K562 (cell line): ENCODE measurements around the gene IRGQ. TPM values are rescaled to one million over a fixed set of nuclear protein-coding genes. Genes with fewer than 3 reads are reported as not detected.

Source experiments
- ADNP ChIP-seq: fragments of 200-800 bp; sonication (Bioruptor generic); IDR thresholded peaks from 2 replicates; pipeline ENCODE4 v1.6.1; 2016; ENCODE audit warnings: missing genetic modification characterization, missing compliant biosample characterization
- CBX3 ChIP-seq, 2 experiments: IDR thresholded peaks; 1 replicate in 1 of 2; 2 replicates in 1 of 2; pipeline ENCODE4 v1.6.1; 2012; ENCODE audit warnings: inconsistent platforms in 2 of 2, low read length in 2 of 2, borderline replicate concordance in 1 of 2, control low read depth in 1 of 2
- CC2D1A ChIP-seq: fragments of 450-650 bp; IDR thresholded peaks from 2 replicates; pipeline ENCODE4 v1.6.1; 2017; ENCODE audit warnings: mild to moderate bottlenecking
- CCNT2 ChIP-seq: IDR thresholded peaks from 2 replicates; pipeline ENCODE4 v1.6.1; 2011; ENCODE audit warnings: borderline replicate concordance, low read depth, mild to moderate bottlenecking, moderate library complexity, mixed read lengths, low read length; ENCODE audit not compliant: insufficient read length; ENCODE audit errors: extremely low read depth
- CEBPG ChIP-seq, 3 experiments: fragments of 200-800 bp in 1 of 3; sonication (Bioruptor generic) in 1 of 3; sonication (generic) in 1 of 3; formaldehyde crosslinking in 1 of 3; IDR thresholded peaks in 2 of 3; conservative IDR thresholded peaks in 1 of 3; 2 replicates each; pipeline versions ENCODE4 v1.6.1 to v1.8.0; 2016 to 2022; ENCODE audit warnings: missing compliant biosample characterization in 2 of 3, missing genetic modification characterization in 2 of 3, mild to moderate bottlenecking in 1 of 3, missing genetic modification reagents in 1 of 3
- CHD2 ChIP-seq: IDR thresholded peaks from 2 replicates; pipeline ENCODE4 v1.6.1; 2011; ENCODE audit warnings: low read depth, low read length
- ESRRA ChIP-seq: fragments of 450-650 bp; IDR thresholded peaks from 2 replicates; pipeline ENCODE4 v1.6.1; 2014; ENCODE audit warnings: low read depth, mild to moderate bottlenecking, moderate library complexity, borderline replicate concordance
- HDAC2 ChIP-seq: fragments of 450-650 bp; IDR thresholded peaks from 2 replicates; pipeline ENCODE4 v1.6.1; 2016; ENCODE audit warnings: mild to moderate bottlenecking
- KDM1A ChIP-seq, 2 experiments: fragments of 450-650 bp; IDR thresholded peaks; 2 replicates each; pipeline ENCODE4 v1.6.1; 2016; ENCODE audit warnings: mild to moderate bottlenecking in 2 of 2
- MECOM ChIP-seq: fragments of 250-450 bp; sonication (Bioruptor Pico); IDR thresholded peaks from 2 replicates; pipeline ENCODE4 v1.8.0; 2022; ENCODE audit warnings: inconsistent platforms
- PHB2 ChIP-seq: fragments of 450-650 bp; IDR thresholded peaks from 2 replicates; pipeline ENCODE4 v1.6.1; 2017; ENCODE audit warnings: low read depth
- RFX5 ChIP-seq: IDR thresholded peaks from 2 replicates; pipeline ENCODE4 v1.6.1; 2011; ENCODE audit warnings: low read depth, mild to moderate bottlenecking, improper control_type of control experiment, low read length
- TEAD4 ChIP-seq, 2 experiments: sonication (generic) in 1 of 2; formaldehyde crosslinking in 1 of 2; IDR thresholded peaks; 2 replicates each; pipeline versions ENCODE4 v1.6.1 to v1.8.0; 2012 to 2022; ENCODE audit warnings: borderline replicate concordance in 1 of 2, inconsistent platforms in 1 of 2, low read length in 1 of 2, mild to moderate bottlenecking in 1 of 2, missing genetic modification reagents in 1 of 2
- U2AF2 ChIP-seq: fragments of 200-400 bp; formaldehyde crosslinking; optimal IDR thresholded peaks from 2 replicates; pipeline ENCODE3; 2017; ENCODE audit warnings: low read depth, mild to moderate bottlenecking, low read length
- YBX1 ChIP-seq: fragments of 450-650 bp; IDR thresholded peaks from 2 replicates; pipeline ENCODE4 v1.7.1; 2016; ENCODE audit warnings: mild to moderate bottlenecking
- ZFP36 ChIP-seq: fragments of 150-350 bp; IDR thresholded peaks from 2 replicates; pipeline ENCODE4 v1.6.1; 2018; ENCODE audit warnings: low read length, low read depth; ENCODE audit not compliant: partially characterized antibody
- ZKSCAN3 ChIP-seq: fragments of 250-450 bp; sonication (Bioruptor Pico); IDR thresholded peaks from 2 replicates; pipeline ENCODE4 v1.4.0; 2020
- ZNF174 ChIP-seq: fragments of 250-450 bp; sonication (Bioruptor Pico); IDR thresholded peaks from 2 replicates; pipeline ENCODE4 v1.4.0; 2020; ENCODE audit warnings: mild to moderate bottlenecking
- ZNF41 ChIP-seq: fragments of 250-450 bp; sonication (Bioruptor Pico); conservative IDR thresholded peaks from 2 replicates; pipeline ENCODE4 v1.4.0; 2020; ENCODE audit warnings: mild to moderate bottlenecking
- ZNF584 ChIP-seq: fragments of 200-800 bp; sonication (Bioruptor generic); IDR thresholded peaks from 2 replicates; pipeline ENCODE4 v1.6.1; 2016; ENCODE audit warnings: low read depth, mild to moderate bottlenecking, missing genetic modification characterization, missing compliant biosample characterization
- polyA plus RNA-seq, 8 experiments: library from polyadenylated mRNA; depleted of rRNA in 4 of 8; stranded (reverse) in 5 of 8; unstranded in 3 of 8; fragments of >200 nt; fragmentation: Nextera tagmentation in 2 of 8; fragmentation: Illumina TruSeq in 1 of 8; extraction: Ambion mirVana in 2 of 8; extraction: Trizol in 1 of 8; gene quantifications; 2 replicates each; pipeline versions ENCODE4 v1.2.1 to v1.2.3, GENCODE V29; 2011 to 2014; ENCODE audit warnings: inconsistent platforms in 1 of 8, missing spikeins in 1 of 8
- total RNA-seq, 7 experiments: library from RNA; depleted of rRNA in 6 of 7; stranded (reverse); fragments of >200 nt in 6 of 7; fragmentation: Illumina TruSeq in 2 of 7; extraction: Trizol in 2 of 7; gene quantifications; 2 replicates each; pipeline versions ENCODE4 v1.2.1 to v1.2.3, GENCODE V29; 2011 to 2021; ENCODE audit warnings: low replicate concordance in 1 of 7
- TF ChIP-seq, protein P1 (sequence below), 2 experiments: IDR thresholded peaks; 2 replicates each; pipeline ENCODE4 v1.6.1; 2011; ENCODE audit warnings: borderline replicate concordance in 1 of 2, control low read depth in 1 of 2, low read depth in 1 of 2, low read length in 1 of 2, mild to moderate bottlenecking in 1 of 2, mixed read lengths in 1 of 2, moderate library complexity in 1 of 2; ENCODE audit not compliant: insufficient read depth in 1 of 2, insufficient read length in 1 of 2, poor library complexity in 1 of 2, severe bottlenecking in 1 of 2; ENCODE audit errors: extremely low read depth in 1 of 2
- TF ChIP-seq, protein P2 (sequence below): fragments of 450-650 bp; IDR thresholded peaks from 2 replicates; pipeline ENCODE4 v1.6.1; 2014; ENCODE audit warnings: low read depth, mild to moderate bottlenecking, moderate library complexity, borderline replicate concordance
- TF ChIP-seq, protein P3 (sequence below): fragments of 450-650 bp; formaldehyde crosslinking; IDR thresholded peaks from 2 replicates; pipeline ENCODE4 v1.4.0; 2020; ENCODE audit warnings: mild to moderate bottlenecking

IRGQ gene
- total and polyA plus RNA-seq, 9 of the 15 experiments (the other 6 are each of a cell fraction or from before 2014, with no cell fraction given): 3.5 to 19.2 (median 7.9) TPM

DNA sequence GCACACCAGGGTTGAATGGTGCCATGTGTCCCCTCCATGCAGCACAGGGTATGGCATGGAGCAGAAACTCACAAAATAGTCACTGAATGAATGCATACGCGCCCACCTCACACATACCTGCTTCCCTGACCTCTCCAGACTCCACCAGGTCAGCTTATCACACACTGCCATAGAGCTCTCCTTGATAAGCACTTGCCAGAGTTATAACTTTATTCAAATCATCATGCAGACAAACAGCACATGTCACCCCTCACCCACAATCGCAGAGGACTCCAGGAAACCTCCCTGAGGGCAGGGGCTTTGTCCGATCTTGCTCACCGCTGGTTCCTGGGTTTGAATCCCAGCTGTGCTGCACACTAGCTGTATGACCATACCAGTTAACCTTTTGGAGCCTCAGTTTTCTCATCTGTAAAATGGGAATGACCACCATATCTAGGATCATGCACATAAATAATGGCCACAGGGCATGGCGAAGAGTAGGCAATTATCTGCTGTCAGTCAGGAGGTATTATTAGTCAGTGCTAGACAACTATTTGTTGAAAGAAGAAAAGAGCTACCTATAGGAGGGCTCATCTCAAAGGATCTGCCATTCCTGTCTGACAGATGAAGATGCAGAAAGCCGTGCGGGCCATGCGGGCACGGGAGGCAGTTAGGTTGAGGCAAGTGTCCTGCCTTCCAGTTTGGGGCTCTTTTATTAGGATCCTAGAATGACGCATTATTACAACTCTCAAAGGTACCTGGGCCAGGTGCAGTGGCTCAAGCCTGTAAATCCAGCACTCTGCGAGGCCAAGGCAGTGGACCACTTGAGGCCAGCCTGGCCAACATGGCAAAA is 34.6 kb downstream of the IRGQ start (continued):
- TF ChIP-seq, protein P1, sequence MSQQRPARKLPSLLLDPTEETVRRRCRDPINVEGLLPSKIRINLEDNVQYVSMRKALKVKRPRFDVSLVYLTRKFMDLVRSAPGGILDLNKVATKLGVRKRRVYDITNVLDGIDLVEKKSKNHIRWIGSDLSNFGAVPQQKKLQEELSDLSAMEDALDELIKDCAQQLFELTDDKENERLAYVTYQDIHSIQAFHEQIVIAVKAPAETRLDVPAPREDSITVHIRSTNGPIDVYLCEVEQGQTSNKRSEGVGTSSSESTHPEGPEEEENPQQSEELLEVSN (IDR thresholded peaks at IDR 0.05; ENCODE audit: borderline replicate concordance in 1 of 2, extremely low read depth in 1 of 2, insufficient read depth in 1 of 2, insufficient read length in 1 of 2, low read depth in 1 of 2, low read length in 1 of 2, poor library complexity in 1 of 2, severe bottlenecking in 1 of 2): no peak
- TF ChIP-seq CEBPG (CRISPR knock-in tag; IDR thresholded peaks at IDR 0.05) (no peak), CEBPG (tag; conservative IDR thresholded peaks at IDR 0.05 in 1 of 2, IDR thresholded peaks at IDR 0.05 in 1 of 2) (no peak), ESRRA (peak; percentile 83), TEAD4 (IDR thresholded peaks at IDR 0.05; ENCODE audit: low read length) (no peak), TEAD4 (CRISPR knock-in tag; IDR thresholded peaks at IDR 0.05; ENCODE audit: borderline replicate concordance) (no peak), ZKSCAN3 (CRISPR knock-in tag) (no peak), PHB2 (no peak), HDAC2 (0 out of 2 replicates have a peak, but pooled peaks have one; percentile 23), CBX3 (IDR thresholded peaks at IDR 0.05; ENCODE audit: borderline replicate concordance in 1 of 2, low read length in 2 of 2) (peak in 1 of 2 experiments; percentile 66; a peak in 1 of 3 replicates), U2AF2 (no peak), CHD2 (no peak), ZNF41 (CRISPR knock-in tag) (no peak), RFX5 (no peak), ZNF584 (no peak), KDM1A (IDR thresholded peaks at IDR 0.05) (peak; percentile 65 to 86; a peak in 3 of 4 replicates), ADNP (tag) (peak; percentile 90), CCNT2 (no peak), YBX1 (no peak), MECOM (CRISPR knock-in tag) (no peak), CC2D1A (no peak), ZFP36 (no peak), ZNF174 (CRISPR knock-in tag) (no peak)
- TF ChIP-seq, protein P2, sequence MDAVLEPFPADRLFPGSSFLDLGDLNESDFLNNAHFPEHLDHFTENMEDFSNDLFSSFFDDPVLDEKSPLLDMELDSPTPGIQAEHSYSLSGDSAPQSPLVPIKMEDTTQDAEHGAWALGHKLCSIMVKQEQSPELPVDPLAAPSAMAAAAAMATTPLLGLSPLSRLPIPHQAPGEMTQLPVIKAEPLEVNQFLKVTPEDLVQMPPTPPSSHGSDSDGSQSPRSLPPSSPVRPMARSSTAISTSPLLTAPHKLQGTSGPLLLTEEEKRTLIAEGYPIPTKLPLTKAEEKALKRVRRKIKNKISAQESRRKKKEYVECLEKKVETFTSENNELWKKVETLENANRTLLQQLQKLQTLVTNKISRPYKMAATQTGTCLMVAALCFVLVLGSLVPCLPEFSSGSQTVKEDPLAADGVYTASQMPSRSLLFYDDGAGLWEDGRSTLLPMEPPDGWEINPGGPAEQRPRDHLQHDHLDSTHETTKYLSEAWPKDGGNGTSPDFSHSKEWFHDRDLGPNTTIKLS: no peak
- TF ChIP-seq, protein P3, sequence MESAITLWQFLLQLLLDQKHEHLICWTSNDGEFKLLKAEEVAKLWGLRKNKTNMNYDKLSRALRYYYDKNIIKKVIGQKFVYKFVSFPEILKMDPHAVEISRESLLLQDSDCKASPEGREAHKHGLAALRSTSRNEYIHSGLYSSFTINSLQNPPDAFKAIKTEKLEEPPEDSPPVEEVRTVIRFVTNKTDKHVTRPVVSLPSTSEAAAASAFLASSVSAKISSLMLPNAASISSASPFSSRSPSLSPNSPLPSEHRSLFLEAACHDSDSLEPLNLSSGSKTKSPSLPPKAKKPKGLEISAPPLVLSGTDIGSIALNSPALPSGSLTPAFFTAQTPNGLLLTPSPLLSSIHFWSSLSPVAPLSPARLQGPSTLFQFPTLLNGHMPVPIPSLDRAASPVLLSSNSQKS: no peak
